NOMO-1 treated with DMSO at 0.1 percent for 48 hours (cell line): ENCODE results near the gene TRPM3.
A peak's percentile ranks its signal among the peaks of the same experiment; 100 is the strongest.

Experiments used
- DNase-seq: peaks from one replicate; lab custom pipeline; 2025; ENCODE audit not compliant: unreplicated experiment; lab: John Stamatoyannopoulos, UW

The TRPM3 gene

DNA sequence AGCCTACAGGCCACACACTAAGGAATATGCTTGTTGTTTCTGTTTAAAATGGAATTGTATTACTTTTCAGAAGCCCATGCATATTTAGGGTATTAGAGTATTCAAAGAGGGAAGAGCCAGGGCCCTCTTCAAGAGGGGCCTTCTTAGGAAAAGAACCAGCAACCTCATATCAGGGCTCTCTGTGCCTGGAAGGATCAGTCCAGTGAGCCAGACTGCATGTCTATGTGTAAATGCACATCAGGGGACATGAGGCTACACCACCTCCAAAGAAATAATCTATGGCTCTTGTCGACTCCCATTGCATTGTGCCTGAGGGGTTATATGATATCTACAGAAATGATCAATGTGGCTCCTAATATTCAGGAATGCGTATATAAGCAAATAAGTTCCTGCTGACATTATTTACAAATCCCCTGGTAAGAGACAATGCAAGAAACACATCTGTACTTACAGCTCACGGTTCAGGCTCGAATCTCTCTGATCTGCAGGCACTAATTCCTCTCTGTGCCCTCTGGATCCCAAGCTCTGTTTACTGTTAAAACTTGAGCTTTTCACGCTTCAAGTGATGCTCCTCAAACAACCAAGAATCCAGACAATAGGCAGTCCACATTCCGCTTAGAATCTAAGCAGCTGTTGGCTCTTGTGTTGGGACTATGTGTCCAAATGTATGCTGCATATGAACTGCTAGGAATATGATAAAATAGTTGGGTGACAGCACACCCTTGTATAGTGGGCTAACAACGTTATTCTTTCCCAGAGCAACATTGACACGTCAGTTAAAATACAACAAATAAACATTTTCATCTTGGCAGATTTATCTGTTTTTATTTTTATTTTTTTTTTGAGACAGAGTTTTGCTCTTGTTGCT lies 556.7 kb downstream of the TRPM3 start:
- no peak for DNase-seq

DNA sequence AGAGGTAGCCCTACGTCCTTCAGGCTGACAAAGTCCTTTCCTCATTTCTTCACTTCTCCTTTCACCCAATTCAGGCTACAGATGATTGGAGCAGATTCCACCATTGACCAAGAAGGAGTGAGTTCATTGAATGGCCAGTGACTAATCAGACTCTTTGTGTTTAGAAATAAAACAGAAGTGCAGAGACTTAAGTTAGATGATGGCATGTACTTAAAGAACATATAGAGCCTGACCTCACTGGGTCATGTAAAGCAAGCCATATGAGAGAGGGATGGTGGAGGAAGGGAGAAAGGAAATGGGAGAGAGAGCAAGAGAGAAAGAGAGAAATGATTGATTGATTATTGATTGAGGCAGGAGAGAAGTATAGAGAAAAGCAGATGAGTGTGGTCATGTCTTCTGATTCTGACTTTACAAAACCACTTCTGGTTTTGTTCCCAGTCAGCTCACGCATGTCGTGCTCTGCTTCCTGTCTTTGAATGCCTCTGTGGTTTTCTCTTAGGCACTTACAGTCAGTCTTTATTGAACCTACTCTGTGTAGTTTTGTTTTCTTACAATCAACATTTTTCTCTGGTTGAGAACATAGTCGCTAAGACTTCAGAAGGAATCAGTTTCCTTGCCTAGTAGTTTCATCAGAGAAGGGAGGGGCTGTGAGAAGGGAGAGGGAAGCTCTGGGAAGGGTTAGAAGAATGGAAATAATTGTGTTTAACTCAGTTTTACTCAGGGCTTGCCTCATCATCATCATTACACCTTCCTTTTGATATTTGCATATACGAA lies 557.8 kb downstream of the TRPM3 start:
- DNase-seq: peak; percentile 84

DNA sequence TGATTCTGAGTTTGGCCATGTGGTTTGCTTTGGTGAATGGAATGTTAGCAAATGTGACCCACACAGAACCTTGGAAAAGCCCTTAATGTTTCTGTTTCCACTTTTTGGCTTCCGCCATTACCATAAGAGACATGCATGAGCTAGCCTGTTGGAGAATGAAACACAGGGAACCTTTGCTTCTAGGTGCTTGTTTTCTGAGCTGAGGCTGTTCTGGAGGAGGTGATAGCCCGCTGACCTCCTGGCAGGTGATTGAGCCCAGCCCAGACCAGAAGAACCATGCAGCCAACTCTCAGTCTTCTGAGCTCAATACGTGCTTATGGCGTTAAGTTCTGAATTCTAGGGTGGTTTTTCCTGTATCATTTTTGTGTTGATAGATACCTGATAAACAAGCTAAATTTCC lies 558.4 kb downstream of the TRPM3 start:
- no peak for DNase-seq

DNA sequence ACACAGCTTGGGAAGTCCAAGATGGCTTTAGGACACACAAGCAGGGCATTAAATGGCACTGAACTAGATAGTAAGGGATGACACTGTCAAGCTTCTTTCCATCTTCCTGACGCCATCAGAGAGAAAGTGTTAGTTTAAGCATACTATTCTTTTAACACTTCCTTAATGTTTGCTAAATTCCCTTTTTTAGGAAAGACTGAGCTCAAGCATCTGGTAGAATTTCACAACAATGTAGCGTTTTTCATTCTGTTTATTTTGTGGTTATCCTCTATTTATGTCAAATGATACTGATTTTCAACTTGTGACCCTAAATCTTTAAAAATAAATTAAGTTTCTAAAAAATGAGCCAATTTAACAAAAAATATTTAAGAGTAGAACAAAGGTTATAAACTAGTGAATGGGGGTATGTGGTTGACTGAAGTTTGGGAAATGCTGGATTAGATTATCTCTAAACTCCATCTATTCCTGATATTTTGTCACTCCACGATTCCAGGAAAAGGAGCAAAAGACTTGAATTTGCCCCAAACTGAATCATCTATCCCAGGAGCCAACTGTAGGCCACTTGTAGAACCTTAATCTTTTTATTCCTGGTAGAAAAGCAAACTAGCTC lies 559.5 kb downstream of the TRPM3 start:
- DNase-seq: no peak

DNA sequence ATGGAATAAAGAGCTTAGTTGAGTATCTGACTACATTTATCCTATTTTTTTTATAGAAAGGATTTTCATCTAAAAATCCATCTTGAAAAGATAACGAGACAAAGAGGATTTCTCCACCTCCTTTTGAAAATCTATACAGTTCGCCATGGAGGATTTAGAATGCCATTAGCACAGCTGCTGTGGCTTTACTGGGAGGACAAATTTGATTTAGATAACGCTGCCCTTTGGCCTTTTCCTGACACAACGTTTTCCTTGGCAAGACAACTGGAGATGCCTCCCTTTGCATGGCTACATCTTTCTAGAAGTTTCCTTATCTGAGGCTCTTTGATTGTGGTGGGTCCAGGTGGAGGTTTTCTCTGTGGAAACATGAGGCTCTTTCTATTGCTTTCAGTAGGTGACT lies 560.3 kb downstream of the TRPM3 start:
- no peak for DNase-seq

DNA sequence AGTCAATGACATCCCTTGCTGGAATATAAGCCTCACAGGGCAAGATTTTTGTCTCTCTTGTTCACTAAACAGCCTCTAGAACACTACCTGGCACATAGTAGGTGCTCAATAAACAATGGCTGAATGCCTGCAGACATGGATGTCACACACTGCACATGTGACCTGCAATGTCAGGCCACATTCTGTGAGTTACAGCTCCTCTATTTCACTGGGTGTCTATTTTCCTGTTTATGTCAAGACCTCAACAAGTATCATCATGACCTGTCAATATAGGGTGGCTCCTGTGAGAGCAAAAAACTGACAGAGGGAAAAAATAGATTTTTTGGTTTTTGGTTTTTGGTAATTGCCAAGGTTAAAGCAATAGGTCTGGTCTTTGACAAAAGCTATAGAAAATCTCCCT lies 562.3 kb downstream of the TRPM3 start:
- no peak for DNase-seq

DNA sequence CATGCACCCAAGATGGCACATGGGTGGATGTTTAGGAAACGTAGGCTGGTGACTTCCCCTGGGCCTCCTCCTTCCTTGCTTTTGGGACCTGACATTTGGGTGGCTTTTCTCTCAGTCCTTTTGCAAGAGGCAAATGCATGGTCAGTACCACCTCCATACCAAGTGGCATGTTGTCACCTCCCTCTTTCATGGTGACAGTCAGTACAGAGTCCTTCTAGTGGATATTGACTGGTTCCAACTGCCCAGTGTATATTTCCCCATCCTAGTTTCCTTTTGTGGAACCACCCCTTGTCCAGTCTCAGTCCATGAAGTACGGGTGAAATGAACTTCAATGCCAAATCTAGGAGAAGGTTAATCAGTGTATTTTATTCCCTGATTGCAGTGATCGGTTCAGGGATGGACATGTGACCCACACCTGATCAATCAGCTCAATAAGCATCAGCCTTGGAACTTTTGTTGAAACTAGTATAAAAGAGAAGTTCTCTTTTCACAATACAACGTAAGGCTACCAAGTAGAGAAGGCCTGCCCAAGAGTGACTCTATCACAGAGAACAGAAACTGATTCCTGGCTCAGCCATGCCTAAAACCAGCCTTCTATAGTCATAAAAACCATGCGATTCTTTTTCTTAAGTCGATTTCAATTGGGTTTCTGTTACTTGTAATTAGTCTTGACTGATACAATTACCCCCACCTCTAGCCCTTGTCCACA lies 563.6 kb downstream of the TRPM3 start:
- DNase-seq: peak; percentile 13

DNA sequence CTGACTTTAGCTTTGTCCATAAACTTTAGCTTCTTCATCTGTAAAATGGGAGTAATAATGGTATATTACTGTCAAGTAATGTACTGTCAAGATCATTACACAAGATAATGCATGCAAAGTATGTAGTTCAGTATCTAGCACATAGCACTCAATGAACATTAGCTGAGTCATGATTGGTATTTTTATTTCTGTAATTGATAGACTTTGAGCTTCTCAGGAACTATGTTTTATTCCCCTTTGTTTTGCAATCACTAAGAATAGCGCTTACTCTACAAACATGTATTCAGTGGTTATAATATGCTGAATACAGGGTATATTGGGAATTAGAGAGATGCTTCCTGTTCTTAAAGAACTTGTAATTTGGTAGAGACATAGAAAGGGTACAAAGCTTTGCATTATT lies 564.6 kb downstream of the TRPM3 start:
- DNase-seq: peak; percentile 7

DNA sequence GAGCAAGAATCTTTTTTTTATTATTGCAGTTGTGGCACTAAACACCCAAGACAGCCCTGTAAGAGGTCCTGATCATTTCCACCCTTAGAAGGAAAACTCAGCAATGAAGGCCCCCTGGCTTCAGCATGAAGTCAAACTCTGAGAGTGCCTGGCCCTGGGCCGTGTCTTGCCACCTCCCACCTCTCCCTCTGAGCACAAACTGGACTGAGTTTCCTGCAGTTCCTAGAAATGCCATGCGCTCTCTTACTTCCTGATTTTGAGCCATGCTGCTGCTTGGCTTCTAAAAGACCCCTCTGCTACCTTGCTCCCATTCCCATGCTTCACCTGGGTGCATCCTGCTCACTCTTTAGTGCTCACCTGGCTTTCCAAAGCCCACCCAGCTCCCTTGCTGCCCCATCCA lies 566.5 kb downstream of the TRPM3 start:
- no peak for DNase-seq

DNA sequence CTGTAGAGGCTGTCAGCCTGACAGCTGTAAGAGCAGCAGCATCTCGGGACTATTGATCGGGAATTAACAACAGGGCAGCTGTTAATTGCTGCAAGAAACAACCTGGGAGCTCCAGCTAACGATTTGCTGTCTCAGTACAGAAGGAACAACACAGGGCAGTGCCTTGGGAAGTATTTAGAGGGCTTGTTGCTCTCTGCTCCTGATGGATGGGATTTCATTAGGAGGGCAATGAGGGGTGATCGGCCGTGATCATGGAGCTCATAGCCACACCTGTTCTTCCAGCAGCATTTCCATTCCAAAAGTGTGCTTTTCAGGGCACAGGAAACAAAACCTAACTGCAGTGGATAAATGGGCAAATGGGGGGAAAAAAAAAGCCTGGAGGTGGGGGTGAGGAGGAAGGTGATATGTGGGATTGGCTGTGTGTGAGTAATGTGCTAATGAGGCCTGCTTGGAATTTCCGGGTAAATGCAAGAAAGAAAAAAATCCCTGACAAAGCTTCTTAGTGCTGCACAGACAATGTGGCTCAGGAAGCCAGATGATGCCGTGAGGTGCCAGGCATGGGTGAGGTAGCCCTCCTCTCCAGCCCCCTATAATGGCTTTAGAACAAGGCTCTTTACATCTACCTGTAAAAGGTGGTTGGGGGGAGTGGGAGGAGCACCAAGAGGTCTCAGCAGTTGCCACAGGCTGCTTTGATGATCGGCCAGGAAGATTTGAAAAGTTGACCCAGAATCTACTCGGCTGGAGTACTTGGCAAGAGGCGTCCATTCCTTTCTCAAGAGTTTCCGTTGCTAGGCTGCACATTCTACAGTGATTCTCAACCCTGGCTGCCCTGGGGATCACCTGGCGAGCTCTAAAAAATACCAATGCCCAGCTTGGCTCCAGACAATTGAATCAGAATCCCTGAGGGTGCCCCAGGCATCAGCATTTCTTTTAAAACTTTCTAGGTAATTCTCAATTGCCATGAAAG lies 567.4 kb downstream of the TRPM3 start:
- DNase-seq: no peak

DNA sequence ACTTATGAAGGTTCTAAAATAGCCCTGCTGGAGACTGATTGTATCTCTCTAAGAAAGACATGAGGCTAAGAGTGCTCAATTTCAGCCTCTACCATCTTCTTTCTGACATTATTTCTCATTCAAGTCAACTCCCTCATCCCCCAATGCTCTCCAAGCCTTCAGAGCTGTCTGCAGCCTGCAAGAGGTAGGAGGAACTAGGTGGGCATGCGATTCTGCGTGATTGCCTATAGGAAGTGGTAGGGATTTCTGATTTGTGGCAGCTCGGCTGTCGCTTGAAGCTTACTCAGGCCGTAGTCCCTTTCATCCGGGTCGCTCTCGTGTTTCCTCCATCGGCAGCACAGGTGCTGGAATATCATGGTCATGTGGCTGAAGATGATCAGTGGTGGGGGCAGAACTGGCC lies 568.9 kb downstream of the TRPM3 start:
- no peak for DNase-seq

DNA sequence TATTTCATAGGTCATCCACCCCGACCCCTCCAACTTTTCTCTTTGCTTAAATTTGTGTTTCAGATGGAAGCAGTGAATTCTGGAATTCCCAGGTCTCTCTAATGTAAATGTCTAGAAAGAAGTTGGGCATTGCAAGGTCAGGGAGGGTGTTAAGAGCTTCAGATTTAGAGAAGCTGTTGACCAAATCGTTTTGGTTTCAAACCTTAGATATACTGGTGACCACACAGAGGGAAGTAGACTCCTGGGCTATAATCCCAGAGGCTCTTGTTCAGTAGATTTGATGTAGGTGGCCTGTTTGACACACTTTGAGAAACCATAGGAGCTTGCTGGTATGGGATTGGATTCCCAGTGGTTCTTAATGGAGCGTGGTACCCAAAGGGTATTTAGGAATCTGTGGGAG lies 569.6 kb downstream of the TRPM3 start:
- DNase-seq: peak; percentile 22

DNA sequence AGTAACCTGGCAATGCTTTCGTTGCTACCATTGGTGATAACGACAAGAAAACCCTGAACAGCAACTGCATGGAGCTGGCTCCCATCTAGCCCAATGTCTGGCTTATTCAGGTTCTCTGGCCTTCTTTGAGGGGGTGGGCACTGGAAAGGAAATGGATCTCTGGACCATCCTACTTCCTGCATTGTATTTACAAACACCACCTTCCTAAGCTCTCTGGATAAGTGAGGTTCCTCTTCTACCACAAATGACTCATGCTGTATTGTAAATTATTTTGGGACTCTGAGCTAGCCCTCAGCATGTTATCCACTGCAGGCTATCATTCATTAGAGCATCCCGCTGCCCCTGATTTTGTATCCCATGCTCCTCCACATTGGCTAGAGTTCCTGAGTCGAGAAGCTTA lies 570.0 kb downstream of the TRPM3 start:
- peak; percentile 12 for DNase-seq

DNA sequence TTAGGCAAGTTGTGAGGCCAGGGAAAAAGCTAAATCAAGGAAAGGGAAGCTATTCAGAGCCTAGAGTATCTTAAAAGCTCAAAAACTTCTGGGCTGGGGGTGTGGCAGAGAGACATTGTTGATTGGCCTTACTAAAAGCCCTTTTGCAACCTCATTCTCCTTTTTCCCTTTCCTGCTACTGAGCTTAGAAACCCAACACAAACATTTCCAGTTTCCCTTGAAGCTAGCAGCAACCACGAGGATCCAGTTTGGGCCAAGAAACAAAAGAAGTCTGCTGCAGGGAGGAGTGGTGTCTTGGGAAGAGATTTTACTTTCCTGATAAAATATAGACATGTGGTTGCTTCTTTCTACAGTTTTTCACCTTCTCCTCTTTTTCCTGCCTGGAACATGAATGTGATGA lies 571.5 kb downstream of the TRPM3 start:
- no peak for DNase-seq

DNA sequence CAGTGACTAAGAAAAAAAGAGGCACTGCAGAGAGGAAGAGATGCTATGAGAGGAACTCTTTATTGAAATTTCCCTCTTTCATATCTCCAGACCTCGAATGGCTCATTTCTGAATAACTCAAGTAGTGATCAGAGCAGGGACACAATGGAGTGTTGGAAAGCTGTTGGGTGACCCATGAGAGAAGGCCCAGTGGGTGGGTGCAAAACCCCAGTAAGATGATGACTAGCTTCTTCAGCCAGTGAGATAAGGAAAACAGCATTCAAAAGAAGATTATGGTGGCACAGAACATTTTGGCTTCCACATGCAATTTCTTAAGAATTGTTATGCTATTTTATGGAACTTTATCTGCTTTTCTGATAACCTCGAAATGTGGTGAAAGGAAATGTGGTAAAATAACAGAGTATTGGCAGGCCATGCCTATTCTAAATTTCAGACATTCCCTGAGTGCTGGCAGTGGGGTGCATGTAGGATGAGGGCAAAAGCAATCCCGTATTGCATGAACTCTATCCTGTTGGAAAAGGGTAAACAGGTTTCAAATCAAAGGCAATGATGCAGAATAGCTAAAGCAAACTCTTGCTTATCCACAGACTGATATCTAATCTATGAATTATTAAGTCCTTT lies 579.0 kb downstream of the TRPM3 start:
- no peak for DNase-seq

DNA sequence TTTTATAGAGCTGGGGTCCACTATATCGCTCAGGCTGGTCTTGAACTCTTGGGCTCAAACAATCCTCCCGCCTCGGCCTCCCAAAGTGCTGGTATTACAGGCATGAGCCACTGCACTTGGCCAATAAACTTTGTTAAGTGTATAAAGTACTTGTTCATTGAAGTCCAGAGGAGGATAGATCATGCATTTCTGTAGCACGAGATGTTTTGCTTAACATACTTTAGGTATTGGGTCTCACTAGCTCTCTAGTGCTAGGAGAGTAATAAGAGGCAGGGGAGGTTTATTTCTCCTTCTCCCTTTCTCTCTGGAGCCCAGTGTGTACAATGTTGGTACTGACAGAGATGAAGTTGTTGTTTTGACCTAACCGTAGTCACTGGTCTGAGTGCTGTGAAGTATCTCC lies 581.4 kb downstream of the TRPM3 start:
- no peak for DNase-seq

DNA sequence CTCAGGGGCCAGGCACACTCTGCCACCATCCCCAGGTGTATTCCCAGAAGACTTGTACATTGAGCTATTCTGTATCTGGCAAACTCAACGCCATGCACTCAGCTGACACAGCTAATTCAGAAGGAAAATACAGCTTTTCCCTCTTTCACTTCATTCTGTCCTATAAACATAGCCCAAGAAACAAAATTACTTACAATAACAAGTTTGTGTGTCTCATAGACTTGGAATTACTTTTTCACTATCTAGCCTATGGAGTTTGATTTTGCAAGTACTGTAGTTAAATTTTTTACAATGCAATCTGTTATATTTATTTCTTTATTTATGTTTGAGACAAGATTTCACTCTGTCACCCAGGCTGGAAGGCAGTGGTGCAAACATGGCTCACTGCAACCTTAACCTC lies 581.9 kb downstream of the TRPM3 start:
- no peak for DNase-seq

DNA sequence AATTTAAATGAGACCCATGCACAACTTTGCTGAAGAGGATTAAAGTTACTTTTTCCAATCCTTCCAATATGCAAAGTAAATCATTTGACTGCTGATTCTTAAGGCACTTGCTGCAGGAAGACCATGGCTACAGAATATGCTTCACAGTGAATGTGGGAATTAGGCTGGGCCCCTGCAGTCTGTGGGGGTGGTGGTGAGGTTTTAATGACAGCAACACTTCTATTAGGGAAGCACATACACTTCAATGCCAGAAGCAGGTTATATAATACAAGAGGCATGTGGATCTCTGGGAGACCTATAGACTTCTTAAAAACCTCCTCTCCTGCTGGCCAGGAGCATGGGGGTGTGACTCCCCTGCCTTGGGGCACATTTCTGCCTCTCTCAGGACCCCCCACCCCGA lies 582.4 kb downstream of the TRPM3 start:
- DNase-seq: no peak

DNA sequence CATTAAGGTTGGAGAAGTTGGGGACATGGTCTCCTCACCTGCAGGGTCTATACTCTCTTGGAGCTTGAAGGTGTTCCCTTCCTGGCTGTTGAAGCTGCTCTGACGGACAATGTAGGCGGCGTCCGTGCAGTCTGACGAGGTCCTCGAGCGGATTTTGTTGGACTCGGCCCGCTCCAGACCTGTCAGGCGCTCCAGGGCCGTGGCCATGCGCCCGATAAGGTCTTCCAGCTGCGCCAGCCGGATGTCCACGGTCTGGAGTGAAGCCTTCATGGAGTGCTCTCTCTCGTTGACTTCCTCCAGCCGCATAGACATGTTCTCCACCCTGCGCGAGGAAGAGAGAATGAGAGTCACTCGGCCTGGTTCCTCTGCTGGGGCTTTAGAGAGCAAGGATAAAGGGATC lies 584.3 kb downstream of the TRPM3 start:
- no peak for DNase-seq
